K562 (cell line): Measurements from ENCODE around the gene LAMA2. TPM values are rescaled to one million over a fixed set of nuclear protein-coding genes. Genes with fewer than 3 reads are reported as not detected.

ENCODE experiments used
- ATAC-seq: fragments of 200-7000 bp; cut with Tn5 transposase; 3 replicates; pipeline ENCODE4 v1.9.1; 2020; ENCODE audit warnings: moderate library complexity
- BruUV-seq: library from RNA; stranded (reverse); fragments of 400-500 nt; replicated peaks from 2 replicates; lab custom pipeline; 2021; lab: Mats Ljungman, UMichigan
- CTCF ChIA-PET: fragments of 300-600 bp; formaldehyde crosslinking; extraction: SDS; loops from one replicate; lab custom pipeline; 2021; ENCODE audit warnings: low intra/inter-chr PET ratio; lab: Yijun Ruan, JAX
- POLR2A ChIA-PET: fragments of 300-600, 350-650 bp; sonication (Branson Sonifier 250); formaldehyde crosslinking; extraction: SDS; loops from one replicate; lab custom pipeline; 2021; ENCODE audit warnings: antibody characterized with exemption, inconsistent platforms; lab: Yijun Ruan, JAX
- DNase-seq, 4 experiments: peaks; one replicate each; pipeline versions ENCODE4 v3.0.0 to v3.0.0-alpha.2; 2011 to 2018; ENCODE audit warnings: low spot score in 3 of 4, mixed read lengths in 3 of 4; ENCODE audit errors: extremely low read depth in 1 of 4
- FAIRE-seq: peaks from 2 replicates; lab custom pipeline; 2011; peaks lifted over from hg19 to GRCh38; lab: Jason Lieb, UNC
- H2AFZ ChIP-seq: 2 replicates; pipeline ENCODE4 v1.6.0; 2011; ENCODE audit warnings: low read depth, low read length, control low read depth, inconsistent platforms
- H3K27ac ChIP-seq: fragments of 200-600 bp; 3 replicates; pipeline ENCODE4 v1.8.0; 2011; ENCODE audit warnings: low read depth, mild to moderate bottlenecking, control low read depth, inconsistent platforms, low read length, moderate library complexity, mixed read lengths; ENCODE audit errors: extremely low read depth
- H3K27me3 ChIP-seq, 2 experiments: fragments of 300-600 bp in 1 of 2; 2 replicates in 1 of 2; 3 replicates in 1 of 2; pipeline versions ENCODE4 v1.6.0 to v1.8.0; 2011; ENCODE audit warnings: inconsistent platforms in 2 of 2, low read length in 2 of 2, mild to moderate bottlenecking in 1 of 2, mixed read lengths in 1 of 2, moderate library complexity in 1 of 2; ENCODE audit not compliant: control insufficient read depth in 2 of 2, insufficient read depth in 2 of 2
- H3K36me3 ChIP-seq: fragments of 300-600 bp; 3 replicates; pipeline ENCODE4 v1.8.0; 2011; ENCODE audit warnings: mild to moderate bottlenecking, low read length, inconsistent platforms; ENCODE audit not compliant: control insufficient read depth, insufficient read depth
- H3K4me1 ChIP-seq, 2 experiments: fragments of 200-600 bp in 1 of 2; replicated peaks in 1 of 2; 2 replicates in 1 of 2; 3 replicates in 1 of 2; pipeline versions ENCODE4 v1.5.1 to v1.8.0; 2011; ENCODE audit warnings: inconsistent platforms in 2 of 2, low read length in 2 of 2, mild to moderate bottlenecking in 1 of 2, mixed read lengths in 1 of 2, moderate library complexity in 1 of 2; ENCODE audit not compliant: control insufficient read depth in 2 of 2, insufficient read depth in 2 of 2
- H3K4me2 ChIP-seq: 2 replicates; pipeline ENCODE4 v1.6.1; 2011; ENCODE audit warnings: low read length, control low read depth, inconsistent platforms, mixed read lengths; ENCODE audit not compliant: insufficient read depth
- H3K4me3 ChIP-seq: fragments of 200-600 bp; sonication (generic), shearing (Covaris generic); 2 replicates; pipeline ENCODE4 v1.5.1; 2016; ENCODE audit warnings: control low read depth, inconsistent platforms
- H3K79me2 ChIP-seq: fragments of 200-600 bp; 3 replicates; pipeline ENCODE4 v1.8.0; 2011; ENCODE audit warnings: low read length, inconsistent platforms; ENCODE audit not compliant: control insufficient read depth, insufficient read depth
- H3K9ac ChIP-seq, 2 experiments: 2 replicates each; pipeline versions ENCODE4 v1.6.0 to v1.6.1; 2011; ENCODE audit warnings: low read depth in 2 of 2, low read length in 2 of 2, control low read depth in 1 of 2, inconsistent platforms in 1 of 2, mild to moderate bottlenecking in 1 of 2, mixed read lengths in 1 of 2; ENCODE audit not compliant: insufficient read depth in 1 of 2
- H3K9me1 ChIP-seq: one replicate; pipeline ENCODE4 v1.6.0; 2011; ENCODE audit warnings: inconsistent platforms, mild to moderate bottlenecking, low read length, moderate library complexity; ENCODE audit not compliant: control insufficient read depth, insufficient read depth
- H3K9me3 ChIP-seq: replicated peaks from 2 replicates; pipeline ENCODE4 v1.5.1; 2011; ENCODE audit warnings: low read depth, low read length, inconsistent platforms; ENCODE audit not compliant: control insufficient read depth, insufficient read depth
- H4K20me1 ChIP-seq: replicated peaks from 2 replicates; pipeline ENCODE4 v1.6.1; 2011; ENCODE audit warnings: low read length, inconsistent platforms, mixed read lengths; ENCODE audit not compliant: control insufficient read depth, insufficient read depth
- ATF7 ChIP-seq: fragments of 450-650 bp; IDR thresholded peaks from 2 replicates; pipeline ENCODE4 v1.7.1; 2014; ENCODE audit warnings: mild to moderate bottlenecking, moderate library complexity
- CBFA2T3 ChIP-seq: fragments of 450-650 bp; IDR thresholded peaks from 2 replicates; pipeline ENCODE4 v1.6.1; 2017
- L3MBTL2 ChIP-seq: fragments of 450-650 bp; IDR thresholded peaks from 2 replicates; pipeline ENCODE4 v1.6.1; 2016; ENCODE audit warnings: mild to moderate bottlenecking, moderate library complexity
- RAD21 ChIP-seq, 2 experiments: fragments of 250-450 bp in 1 of 2; fragments of 450-650 bp in 1 of 2; sonication (Bioruptor Pico) in 1 of 2; formaldehyde crosslinking in 1 of 2; IDR thresholded peaks in 1 of 2; conservative IDR thresholded peaks in 1 of 2; 2 replicates each; pipeline versions ENCODE4 v1.4.0 to v1.8.0; 2020 to 2022; ENCODE audit warnings: mild to moderate bottlenecking in 2 of 2, moderate library complexity in 1 of 2
- RBM17 ChIP-seq: fragments of 200-400 bp; formaldehyde crosslinking; IDR thresholded peaks from 2 replicates; pipeline ENCODE4 v1.6.1; 2017; ENCODE audit warnings: low read depth, mild to moderate bottlenecking, low read length, borderline replicate concordance
- RBM34 ChIP-seq: fragments of 200-400 bp; formaldehyde crosslinking; IDR thresholded peaks from 2 replicates; pipeline ENCODE4 v1.6.1; 2018; ENCODE audit warnings: low read length, borderline replicate concordance; ENCODE audit not compliant: insufficient read depth
- SOX6 ChIP-seq: fragments of 450-650 bp; IDR thresholded peaks from 2 replicates; pipeline ENCODE4 v1.6.1; 2014; ENCODE audit warnings: mild to moderate bottlenecking
- TEAD2 ChIP-seq: fragments of 450-650 bp; IDR thresholded peaks from 2 replicates; pipeline ENCODE4 v1.6.1; 2016; ENCODE audit warnings: missing genetic modification characterization, control low read depth, missing compliant biosample characterization
- ZNF224 ChIP-seq: sonication (generic); formaldehyde crosslinking; IDR thresholded peaks from 2 replicates; pipeline ENCODE4 v1.8.0; 2022; ENCODE audit warnings: mild to moderate bottlenecking, missing genetic modification reagents
- ZNF274 ChIP-seq: IDR thresholded peaks from 2 replicates; pipeline ENCODE4 v1.6.1; 2011; ENCODE audit warnings: low read depth, mild to moderate bottlenecking, low read length, moderate library complexity, borderline replicate concordance
- ZNF511 ChIP-seq: sonication (generic); formaldehyde crosslinking; IDR thresholded peaks from 2 replicates; pipeline ENCODE4 v1.8.0; 2022; ENCODE audit warnings: mild to moderate bottlenecking, missing genetic modification reagents
- ZNF699 ChIP-seq: fragments of 250-450 bp; sonication (Bioruptor Pico); IDR thresholded peaks from 2 replicates; pipeline ENCODE4 v1.8.0; 2021; ENCODE audit warnings: mild to moderate bottlenecking, moderate library complexity; ENCODE audit not compliant: insufficient replicate concordance
- WGBS: fragments of 100-300 bp; shearing (Covaris generic); methylation state at CpG from one replicate; pipeline ENCODE4 v1.1.6; 2016; ENCODE audit warnings: low coverage, mixed read lengths; ENCODE audit not compliant: insufficient coverage; ENCODE audit errors: missing lambda C conversion rate; 5-methylcytosine and 5-hydroxymethylcytosine counted together
- in situ Hi-C: fragments of 300-500 bp; cut with MboI; formaldehyde crosslinking; loops from 4 replicates; pipeline ENCODE4 v1.15.0; 2018; ENCODE audit warnings: inconsistent platforms, mixed read lengths
- intact Hi-C: fragments of 100-400 bp; cut with micrococcal nuclease; formaldehyde crosslinking; loops from 2 replicates; pipeline ENCODE4 v1.14.2; 2022
- polyA plus RNA-seq, 8 experiments: library from polyadenylated mRNA; depleted of rRNA in 4 of 8; stranded (reverse) in 5 of 8; unstranded in 3 of 8; fragments of >200 nt; fragmentation: Nextera tagmentation in 2 of 8; fragmentation: Illumina TruSeq in 1 of 8; extraction: Ambion mirVana in 2 of 8; extraction: Trizol in 1 of 8; gene quantifications; 2 replicates each; pipeline versions ENCODE4 v1.2.1 to v1.2.3, GENCODE V29; 2011 to 2014; ENCODE audit warnings: inconsistent platforms in 1 of 8, missing spikeins in 1 of 8
- total RNA-seq, 7 experiments: library from RNA; depleted of rRNA in 6 of 7; stranded (reverse); fragments of >200 nt in 6 of 7; fragmentation: Illumina TruSeq in 2 of 7; extraction: Trizol in 2 of 7; gene quantifications; 2 replicates each; pipeline versions ENCODE4 v1.2.1 to v1.2.3, GENCODE V29; 2011 to 2021; ENCODE audit warnings: low replicate concordance in 1 of 7
- TF ChIP-seq, protein P1 (sequence below): sonication (generic); formaldehyde crosslinking; IDR thresholded peaks from 2 replicates; pipeline ENCODE4 v1.9.0; 2022; ENCODE audit warnings: mild to moderate bottlenecking, missing genetic modification reagents

LAMA2 gene
- total and polyA plus RNA-seq, 9 of the 15 experiments (the other 6 are each of a cell fraction or from before 2014, with no cell fraction given) = 0.04 to 1.5 (median 0.36) TPM

GRCh38 chr6:129346964-129347363 is 464.0 kb downstream of the LAMA2 start:
- no peak overlapping the region for H3K27ac ChIP-seq
- 0% methylated on average over 2 of the region's 2 CpGs for WGBS
- no peaks in the 10 kb centered on the region for H3K4me1 ChIP-seq
- no peaks in the 10 kb centered on the region for H4K20me1 ChIP-seq
- TF ChIP-seq L3MBTL2 = no peak
- no peaks in the 10 kb centered on the region for H3K9me3 ChIP-seq
- H3K9me1 ChIP-seq = no peaks in the 10 kb centered on the region
- DNase-seq (no peak), ATAC-seq (no peak), FAIRE-seq (no peak)
- no TSS peak for BruUV-seq
- no peaks in the 10 kb centered on the region for H3K79me2 ChIP-seq
- in situ Hi-C loops (no loop called here), intact Hi-C loops (no loop called here)
- CTCF ChIA-PET = no interaction called here
- POLR2A ChIA-PET = no interaction called here
- no peak overlapping the region for H3K9ac ChIP-seq
- no peak overlapping the region for H3K4me3 ChIP-seq
- H2AFZ ChIP-seq = no peak overlapping the region
- H3K4me2 ChIP-seq = no peak overlapping the region
- H3K36me3 ChIP-seq = no peaks in the 10 kb centered on the region
- no peaks in the 10 kb centered on the region for H3K27me3 ChIP-seq

DNA sequence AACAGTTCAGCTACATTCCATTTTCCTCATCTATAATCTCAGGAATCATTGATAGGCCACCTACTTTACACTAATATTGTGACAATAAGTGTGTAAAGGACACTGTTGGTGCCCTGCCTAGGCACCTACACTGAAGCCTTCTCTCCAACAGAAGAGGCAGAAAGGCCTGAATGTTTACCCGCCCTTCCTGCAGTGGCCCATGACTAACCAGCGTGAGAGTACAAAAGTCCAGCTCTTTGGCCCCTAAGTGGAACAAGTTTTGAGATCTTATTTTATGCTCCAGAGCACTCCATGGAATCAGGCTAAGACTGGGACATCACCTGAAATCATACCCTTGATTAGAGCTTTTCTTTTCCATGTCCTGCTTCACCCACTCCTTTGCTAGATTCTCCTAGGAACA is 467.3 kb downstream of the LAMA2 start:
- ATAC-seq (no peak), FAIRE-seq (no peak), DNase-seq (no peak)
- POLR2A ChIA-PET = no interaction called here
- Histone ChIP-seq H3K27me3 (no peaks in the 10 kb centered on the region), H3K79me2 (no peaks in the 10 kb centered on the region), H3K9me1 (no peaks in the 10 kb centered on the region), H3K4me1 (no peaks in the 10 kb centered on the region), H3K36me3 (no peaks in the 10 kb centered on the region; the same call in 2 of the 3 replicates), H2AFZ (no peak overlapping the region), H3K9me3 (no peaks in the 10 kb centered on the region), H4K20me1 (no peaks in the 10 kb centered on the region), H3K27ac (no peak overlapping the region), H3K4me3 (no peak overlapping the region)
- CTCF ChIA-PET = no interaction called here
- in situ Hi-C loops (no loop called here), intact Hi-C loops (no loop called here)
- BruUV-seq = no TSS peak
- WGBS = 0% methylated on average over 2 of the region's 2 CpGs
- TF ChIP-seq CBFA2T3 = no peak
- TF ChIP-seq RBM34 = no peak
- TF ChIP-seq RBM17 = no peak
- TF ChIP-seq ATF7 = no peak
- TF ChIP-seq ZNF699 (CRISPR knock-in tag) = no peak
- TF ChIP-seq SOX6 = no peak
- TF ChIP-seq TEAD2 (tag) = no peak
- no peak for TF ChIP-seq ZNF511 (CRISPR knock-in tag)
- TF ChIP-seq ZNF274 = no peak
- no peak for TF ChIP-seq RAD21 (CRISPR knock-in tag; conservative IDR thresholded peaks at IDR 0.05 in 1 of 2, IDR thresholded peaks at IDR 0.05 in 1 of 2)
- TF ChIP-seq ZNF224 (CRISPR knock-in tag) = no peak
- TF ChIP-seq, protein P1, sequence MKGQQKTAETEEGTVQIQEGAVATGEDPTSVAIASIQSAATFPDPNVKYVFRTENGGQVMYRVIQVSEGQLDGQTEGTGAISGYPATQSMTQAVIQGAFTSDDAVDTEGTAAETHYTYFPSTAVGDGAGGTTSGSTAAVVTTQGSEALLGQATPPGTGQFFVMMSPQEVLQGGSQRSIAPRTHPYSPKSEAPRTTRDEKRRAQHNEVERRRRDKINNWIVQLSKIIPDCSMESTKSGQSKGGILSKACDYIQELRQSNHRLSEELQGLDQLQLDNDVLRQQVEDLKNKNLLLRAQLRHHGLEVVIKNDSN (CRISPR knock-in tag) = no peak
- TF ChIP-seq, all 486 proteins: peak for 0
- H3K9ac ChIP-seq = no peak overlapping the region
- no peak overlapping the region for H3K4me2 ChIP-seq
